Activated CD8-positive, alpha-beta memory T cell treated with anti-CD3 and anti-CD28 coated beads for 24 hours (primary cell): ENCODE data around the gene ANGPTL2.

Experiments
- DNase-seq: peaks from one replicate; pipeline ENCODE4 v3.0.0-alpha.2; 2020

The ANGPTL2 gene

GRCh38 chr9:127116957-127117356 is 5.5 kb downstream of the ANGPTL2 start:
- no peak for DNase-seq

GRCh38 chr9:127116088-127116726 is 6.2 kb downstream of the ANGPTL2 start:
- no peak for DNase-seq

GRCh38 chr9:127114606-127115005 is 7.8 kb downstream of the ANGPTL2 start:
- DNase-seq, result no peak

- no peak for DNase-seq
Measured at GRCh38 chr9:127113191-127113972, 9.1 kb downstream of the ANGPTL2 start.

GRCh38 chr9:127112735-127113161 is 9.7 kb downstream of the ANGPTL2 start:
- no peak for DNase-seq

- no peak for DNase-seq
Measured at GRCh38 chr9:127112056-127112455, 10.4 kb downstream of the ANGPTL2 start.

GRCh38 chr9:127109212-127109711 is 13.2 kb downstream of the ANGPTL2 start:
- DNase-seq, result no peak

GRCh38 chr9:127107929-127108876 is 14.2 kb downstream of the ANGPTL2 start:
- DNase-seq, result no peak

GRCh38 chr9:127107171-127107928 is 15.1 kb downstream of the ANGPTL2 start:
- no peak for DNase-seq

GRCh38 chr9:127106466-127106855 is 16.0 kb downstream of the ANGPTL2 start:
- DNase-seq, result no peak

GRCh38 chr9:127105805-127106465 is 16.5 kb downstream of the ANGPTL2 start:
- DNase-seq, result no peak

- DNase-seq, result no peak
Measured at GRCh38 chr9:127104581-127105311, 17.7 kb downstream of the ANGPTL2 start.

- no peak for DNase-seq
Measured at GRCh38 chr9:127102788-127103187, 19.6 kb downstream of the ANGPTL2 start.

- DNase-seq, result no peak
Measured at GRCh38 chr9:127102176-127102575, 20.3 kb downstream of the ANGPTL2 start.

GRCh38 chr9:127099664-127100063 is 22.8 kb downstream of the ANGPTL2 start:
- DNase-seq, result no peak

GRCh38 chr9:127098916-127099553 is 23.4 kb downstream of the ANGPTL2 start:
- no peak for DNase-seq

- no peak for DNase-seq
Measured at GRCh38 chr9:127097683-127098082, 24.8 kb downstream of the ANGPTL2 start.

- DNase-seq, result no peak
Measured at GRCh38 chr9:127096208-127096607, 26.2 kb downstream of the ANGPTL2 start.

GRCh38 chr9:127095411-127095810 is 27.0 kb downstream of the ANGPTL2 start:
- no peak for DNase-seq

- DNase-seq, result no peak
Measured at GRCh38 chr9:127093319-127094020, 29.0 kb downstream of the ANGPTL2 start.
